ENCODE data around the gene CST6.
"Not testable (repeated sequence)": the region's sequence is repeated elsewhere in the genome, so short reads cannot be mapped to it uniquely, and the experiment has no call there.

CST6 gene

GRCh38 chr11:65997286-65997685, 14.5 kb upstream of the CST6 start:
- no peak overlapping the region for H3K9ac ChIP-seq (ENCODE audit: low read length)
- H3K36me3 ChIP-seq (ENCODE audit: control insufficient read depth, insufficient read depth, low read length, severe bottlenecking), result peaks cover 40% of the 10 kb centered on the region
- peaks cover 7% of the 10 kb centered on the region for H3K4me1 ChIP-seq (ENCODE audit: control insufficient read depth, insufficient read depth, low read length)
- no peak overlapping the region for H3K4me3 ChIP-seq (ENCODE audit: low read length)
- H3K9me3 ChIP-seq (ENCODE audit: control insufficient read depth, low read length), result no peaks in the 10 kb centered on the region
- no peak for DNase-seq (ENCODE audit: low read depth)
- H3K27me3 ChIP-seq (replicated peaks; ENCODE audit: control insufficient read depth, insufficient read depth, low read length), result no peaks in the 10 kb centered on the region

GRCh38 chr11:66001942-66002647, 9.7 kb upstream of the CST6 start, which contains the start of the genes BANF1 and EIF1AD:
Gene BANF1 (plus strand): TSS chr11:66002503. CDS start chr11:66003251, 748 bp downstream.
Gene EIF1AD (minus strand): TSS chr11:66002157. CDS start chr11:66000389, 1,768 bp downstream.
- peak; percentile 97 for DNase-seq (ENCODE audit: low read depth)
- H3K9ac ChIP-seq (ENCODE audit: low read length), result peak within 1 kb of the TSS; percentile 99
- no peaks in the 10 kb centered on the region for H3K27me3 ChIP-seq (replicated peaks; ENCODE audit: control insufficient read depth, insufficient read depth, low read length)
- peaks cover 14% of the 10 kb centered on the region for H3K4me1 ChIP-seq (ENCODE audit: control insufficient read depth, insufficient read depth, low read length)
- no peaks in the 10 kb centered on the region for H3K9me3 ChIP-seq (ENCODE audit: control insufficient read depth, low read length)
- H3K36me3 ChIP-seq (ENCODE audit: control insufficient read depth, insufficient read depth, low read length, severe bottlenecking), result peaks cover 49% of the 10 kb centered on the region
- peak within 1 kb of the TSS; percentile 99 for H3K4me3 ChIP-seq (ENCODE audit: low read length)

- Histone ChIP-seq H3K9ac (ENCODE audit: low read length) (peak overlapping the region; percentile 99), H3K9me3 (ENCODE audit: control insufficient read depth, low read length) (no peaks in the 10 kb centered on the region), H3K36me3 (ENCODE audit: control insufficient read depth, insufficient read depth, low read length, severe bottlenecking) (peaks cover 43% of the 10 kb centered on the region), H3K27me3 (replicated peaks; ENCODE audit: control insufficient read depth, insufficient read depth, low read length) (no peaks in the 10 kb centered on the region), H3K4me3 (ENCODE audit: low read length) (peak overlapping the region; percentile 99), H3K4me1 (ENCODE audit: control insufficient read depth, insufficient read depth, low read length) (peaks cover 14% of the 10 kb centered on the region)
- DNase-seq (ENCODE audit: low read depth), result peak; percentile 74
Measured at GRCh38 chr11:66002648-66003225, 9.1 kb upstream of the CST6 start.

GRCh38 chr11:66003291-66003690, 8.5 kb upstream of the CST6 start:
- DNase-seq (ENCODE audit: low read depth), result no peak
- Histone ChIP-seq H3K36me3 (ENCODE audit: control insufficient read depth, insufficient read depth, low read length, severe bottlenecking) (peaks cover 37% of the 10 kb centered on the region), H3K9ac (ENCODE audit: low read length) (peak overlapping the region; percentile 99), H3K4me3 (ENCODE audit: low read length) (peak overlapping the region; percentile 99), H3K27me3 (replicated peaks; ENCODE audit: control insufficient read depth, insufficient read depth, low read length) (no peaks in the 10 kb centered on the region), H3K9me3 (ENCODE audit: control insufficient read depth, low read length) (no peaks in the 10 kb centered on the region), H3K4me1 (ENCODE audit: control insufficient read depth, insufficient read depth, low read length) (peaks cover 14% of the 10 kb centered on the region)

GRCh38 chr11:66004186-66004585, 7.6 kb upstream of the CST6 start:
- H3K4me1 ChIP-seq (ENCODE audit: control insufficient read depth, insufficient read depth, low read length), result peaks cover 14% of the 10 kb centered on the region
- H3K27me3 ChIP-seq (replicated peaks; ENCODE audit: control insufficient read depth, insufficient read depth, low read length), result no peaks in the 10 kb centered on the region
- H3K36me3 ChIP-seq (ENCODE audit: control insufficient read depth, insufficient read depth, low read length, severe bottlenecking), result peaks cover 28% of the 10 kb centered on the region
- DNase-seq (ENCODE audit: low read depth), result no peak
- no peaks in the 10 kb centered on the region for H3K9me3 ChIP-seq (ENCODE audit: control insufficient read depth, low read length)
- no peak overlapping the region for H3K9ac ChIP-seq (ENCODE audit: low read length)
- H3K4me3 ChIP-seq (ENCODE audit: low read length), result no peak overlapping the region

- no peaks in the 10 kb centered on the region for H3K9me3 ChIP-seq (ENCODE audit: control insufficient read depth, low read length)
- H3K4me3 ChIP-seq (ENCODE audit: low read length), result no peak overlapping the region
- no peak overlapping the region for H3K9ac ChIP-seq (ENCODE audit: low read length)
- no peaks in the 10 kb centered on the region for H3K27me3 ChIP-seq (replicated peaks; ENCODE audit: control insufficient read depth, insufficient read depth, low read length)
- peaks cover 7% of the 10 kb centered on the region for H3K4me1 ChIP-seq (ENCODE audit: control insufficient read depth, insufficient read depth, low read length)
- peaks cover 17% of the 10 kb centered on the region for H3K36me3 ChIP-seq (ENCODE audit: control insufficient read depth, insufficient read depth, low read length, severe bottlenecking)
- DNase-seq (ENCODE audit: low read depth), result no peak
Measured at GRCh38 chr11:66006134-66006890, 5.5 kb upstream of the CST6 start.

GRCh38 chr11:66006891-66007176, 5.0 kb upstream of the CST6 start:
- Histone ChIP-seq H3K4me3 (ENCODE audit: low read length) (no peak overlapping the region), H3K4me1 (ENCODE audit: control insufficient read depth, insufficient read depth, low read length) (peaks cover 7% of the 10 kb centered on the region), H3K9me3 (ENCODE audit: control insufficient read depth, low read length) (no peaks in the 10 kb centered on the region)

GRCh38 chr11:66007201-66007634, 4.6 kb upstream of the CST6 start:
- Histone ChIP-seq H3K9ac (ENCODE audit: low read length) (no peak overlapping the region), H3K9me3 (ENCODE audit: control insufficient read depth, low read length) (no peaks in the 10 kb centered on the region), H3K36me3 (ENCODE audit: control insufficient read depth, insufficient read depth, low read length, severe bottlenecking) (peaks cover 17% of the 10 kb centered on the region), H3K27me3 (replicated peaks; ENCODE audit: control insufficient read depth, insufficient read depth, low read length) (peaks cover 4% of the 10 kb centered on the region), H3K4me1 (ENCODE audit: control insufficient read depth, insufficient read depth, low read length) (peaks cover 7% of the 10 kb centered on the region), H3K4me3 (ENCODE audit: low read length) (no peak overlapping the region)
- DNase-seq (ENCODE audit: low read depth), result no peak

More at GRCh38 chr11:66006891-66007176, 5.0 kb upstream of the CST6 start:
- Histone ChIP-seq H3K36me3 (ENCODE audit: control insufficient read depth, insufficient read depth, low read length, severe bottlenecking) (peaks cover 17% of the 10 kb centered on the region), H3K9ac (ENCODE audit: low read length) (no peak overlapping the region), H3K27me3 (replicated peaks; ENCODE audit: control insufficient read depth, insufficient read depth, low read length) (peaks cover 4% of the 10 kb centered on the region)
- no peak for DNase-seq (ENCODE audit: low read depth)

- Histone ChIP-seq H3K4me1 (ENCODE audit: control insufficient read depth, insufficient read depth, low read length) (peaks cover 4% of the 10 kb centered on the region), H3K9me3 (ENCODE audit: control insufficient read depth, low read length) (no peaks in the 10 kb centered on the region), H3K27me3 (replicated peaks; ENCODE audit: control insufficient read depth, insufficient read depth, low read length) (peaks cover 4% of the 10 kb centered on the region), H3K4me3 (ENCODE audit: low read length) (no peak overlapping the region), H3K36me3 (ENCODE audit: control insufficient read depth, insufficient read depth, low read length, severe bottlenecking) (peaks cover 17% of the 10 kb centered on the region), H3K9ac (ENCODE audit: low read length) (no peak overlapping the region)
- no peak for DNase-seq (ENCODE audit: low read depth)
Measured at GRCh38 chr11:66008095-66008467, 3.7 kb upstream of the CST6 start.

- Histone ChIP-seq H3K9me3 (ENCODE audit: control insufficient read depth, low read length) (no peaks in the 10 kb centered on the region), H3K4me3 (ENCODE audit: low read length) (no peak overlapping the region), H3K9ac (ENCODE audit: low read length) (no peak overlapping the region), H3K36me3 (ENCODE audit: control insufficient read depth, insufficient read depth, low read length, severe bottlenecking) (peaks cover 17% of the 10 kb centered on the region), H3K4me1 (ENCODE audit: control insufficient read depth, insufficient read depth, low read length) (no peaks in the 10 kb centered on the region), H3K27me3 (replicated peaks; ENCODE audit: control insufficient read depth, insufficient read depth, low read length) (peaks cover 4% of the 10 kb centered on the region)
- no peak for DNase-seq (ENCODE audit: low read depth)
Measured at GRCh38 chr11:66008468-66009101, 3.2 kb upstream of the CST6 start.

GRCh38 chr11:66010036-66010435, 1.8 kb upstream of the CST6 start:
- not testable (repeated sequence) for H3K4me3 ChIP-seq (ENCODE audit: low read length); H3K27me3 ChIP-seq (replicated peaks; ENCODE audit: control insufficient read depth, insufficient read depth, low read length); H3K9ac ChIP-seq (ENCODE audit: low read length); H3K4me1 ChIP-seq (ENCODE audit: control insufficient read depth, insufficient read depth, low read length); H3K9me3 ChIP-seq (ENCODE audit: control insufficient read depth, low read length); H3K36me3 ChIP-seq (ENCODE audit: control insufficient read depth, insufficient read depth, low read length, severe bottlenecking); DNase-seq (ENCODE audit: low read depth)

Measured in adipocyte (in vitro differentiated cells).